SU-DHL-6 (cell line): ENCODE results near the gene SPOCK3.

Experiments used
- H2AFZ ChIP-seq: fragments of 200-600 bp; sonication (generic); 2 replicates; pipeline ENCODE4 v1.6.1; 2014; ENCODE audit warnings: low read depth, mild to moderate bottlenecking, moderate library complexity, mixed read lengths, antibody characterized with exemption, low read length; ENCODE audit not compliant: severe bottlenecking
- H3F3A ChIP-seq: fragments of 200-600 bp; shearing (Covaris generic); 2 replicates; pipeline ENCODE4 v1.6.0; 2016; ENCODE audit warnings: antibody characterized with exemption, mild to moderate bottlenecking; ENCODE audit not compliant: insufficient read depth
- H3K27ac ChIP-seq: fragments of 200-600 bp; sonication (generic); 2 replicates; pipeline ENCODE4 v1.5.1; 2016; ENCODE audit warnings: low read depth, mild to moderate bottlenecking, low read length, moderate library complexity, mixed read lengths
- H3K27me3 ChIP-seq: fragments of 200-600 bp; sonication (generic), shearing (Covaris generic); 2 replicates; pipeline ENCODE4 v1.6.0; 2014; ENCODE audit warnings: mild to moderate bottlenecking, low read length
- H3K36me3 ChIP-seq: fragments of 200-600 bp; sonication (generic); 2 replicates; pipeline ENCODE4 v1.6.1; 2014; ENCODE audit warnings: mild to moderate bottlenecking, low read length, mixed read lengths
- H3K4me2 ChIP-seq: fragments of 300-600, 200-600 bp; shearing (Covaris generic), sonication (generic); 2 replicates; pipeline ENCODE4 v1.6.0; 2014; ENCODE audit warnings: low read length, low read depth, mild to moderate bottlenecking; ENCODE audit not compliant: poor library complexity, severe bottlenecking
- H3K4me3 ChIP-seq: fragments of 200-600 bp; sonication (generic); 2 replicates; pipeline ENCODE4 v1.5.1; 2014; ENCODE audit warnings: antibody characterized with exemption, low read length, mild to moderate bottlenecking, mixed read lengths; ENCODE audit not compliant: insufficient read depth, poor library complexity, severe bottlenecking
- H3K79me2 ChIP-seq: fragments of 200-600 bp; sonication (generic); 2 replicates; pipeline ENCODE4 v1.6.1; 2014; ENCODE audit warnings: mild to moderate bottlenecking, low read length, moderate library complexity; ENCODE audit not compliant: insufficient read depth
- H3K9ac ChIP-seq: fragments of 200-600 bp; sonication (generic); 2 replicates; pipeline ENCODE4 v1.7.0; 2014; ENCODE audit warnings: mild to moderate bottlenecking, low read length
- H3K9me2 ChIP-seq: fragments of 200-600 bp; sonication (generic); replicated peaks from 2 replicates; pipeline ENCODE4 v1.6.1; 2014; ENCODE audit warnings: low read length; ENCODE audit not compliant: insufficient read depth
- H3K9me3 ChIP-seq: fragments of 200-600 bp; sonication (generic); 2 replicates; pipeline ENCODE4 v1.6.1; 2014; ENCODE audit warnings: low read length, mixed read lengths; ENCODE audit not compliant: insufficient read depth
- H4K20me1 ChIP-seq: fragments of 200-600 bp; sonication (generic); 2 replicates; pipeline ENCODE4 v1.6.1; 2014; ENCODE audit warnings: low read depth, mild to moderate bottlenecking, antibody characterized with exemption, low read length, moderate library complexity, mixed read lengths
- CTCF ChIP-seq: fragments of 200-600 bp; sonication (generic); IDR thresholded peaks from one replicate; pipeline ENCODE4 v1.5.1; 2017; ENCODE audit warnings: antibody characterized with exemption, mild to moderate bottlenecking, low read length, moderate library complexity; ENCODE audit not compliant: insufficient read depth, poor library complexity, severe bottlenecking
- EZH2phosphoT487 ChIP-seq: fragments of 200-600 bp; sonication (generic), shearing (Covaris generic); conservative IDR thresholded peaks from 2 replicates; pipeline ENCODE4 v1.6.1; 2018; ENCODE audit warnings: mild to moderate bottlenecking, antibody characterized with exemption, low read length, moderate library complexity, mixed read lengths

SPOCK3 gene

GRCh38 chr4:167150587-167150986 is 83.7 kb downstream of the SPOCK3 start:
- Histone ChIP-seq H4K20me1 (no peaks in the 10 kb centered on the region), H3K9me2 (no peaks in the 10 kb centered on the region), H2AFZ (no peak overlapping the region), H3K27me3 (no peaks in the 10 kb centered on the region), H3F3A (no peaks in the 10 kb centered on the region), H3K9ac (no peak overlapping the region), H3K36me3 (no peaks in the 10 kb centered on the region), H3K27ac (no peak overlapping the region), H3K4me2 (no peak overlapping the region), H3K9me3 (no peaks in the 10 kb centered on the region), H3K79me2 (no peaks in the 10 kb centered on the region), H3K4me3 (no peak overlapping the region)
- TF ChIP-seq EZH2phosphoT487: no peak

- Histone ChIP-seq H4K20me1 (no peaks in the 10 kb centered on the region), H3F3A (no peaks in the 10 kb centered on the region), H3K36me3 (no peaks in the 10 kb centered on the region), H2AFZ (no peak overlapping the region), H3K27me3 (no peaks in the 10 kb centered on the region), H3K9me3 (no peaks in the 10 kb centered on the region), H3K9me2 (no peaks in the 10 kb centered on the region), H3K9ac (no peak overlapping the region), H3K4me3 (no peak overlapping the region), H3K4me2 (no peak overlapping the region), H3K79me2 (no peaks in the 10 kb centered on the region), H3K27ac (no peak overlapping the region)
- TF ChIP-seq CTCF: no peak
- no peak for TF ChIP-seq EZH2phosphoT487
These were observed 89.7 kb downstream of the SPOCK3 start for GRCh38 chr4:167144605-167145004.

GRCh38 chr4:167143018-167143417 is 91.3 kb downstream of the SPOCK3 start:
- Histone ChIP-seq H3K4me2 (no peak overlapping the region), H3K79me2 (no peaks in the 10 kb centered on the region), H3K9me2 (no peaks in the 10 kb centered on the region), H3K9me3 (no peaks in the 10 kb centered on the region), H3K9ac (no peak overlapping the region), H3K27ac (no peak overlapping the region), H3K4me3 (no peak overlapping the region), H3K27me3 (no peaks in the 10 kb centered on the region), H2AFZ (no peak overlapping the region), H3K36me3 (no peaks in the 10 kb centered on the region), H4K20me1 (no peaks in the 10 kb centered on the region), H3F3A (no peaks in the 10 kb centered on the region)
- TF ChIP-seq CTCF: no peak
- TF ChIP-seq EZH2phosphoT487: no peak

GRCh38 chr4:167136270-167136669 is 98.0 kb downstream of the SPOCK3 start:
- H3K9me3 ChIP-seq: no peaks in the 10 kb centered on the region
- H3K4me3 ChIP-seq: no peak overlapping the region
- H3K79me2 ChIP-seq: no peaks in the 10 kb centered on the region
- H4K20me1 ChIP-seq: no peaks in the 10 kb centered on the region
- H3K27ac ChIP-seq: no peak overlapping the region
- no peaks in the 10 kb centered on the region for H3K36me3 ChIP-seq
- no peak overlapping the region for H3K4me2 ChIP-seq
- no peaks in the 10 kb centered on the region for H3K27me3 ChIP-seq
- no peaks in the 10 kb centered on the region for H3K9me2 ChIP-seq
- H3F3A ChIP-seq: no peaks in the 10 kb centered on the region
- TF ChIP-seq CTCF (no peak), EZH2phosphoT487 (no peak)
- H3K9ac ChIP-seq: no peak overlapping the region
- H2AFZ ChIP-seq: no peak overlapping the region
